Kidney epithelial cell (primary cell): ENCODE data around the gene ARHGAP45. TPM values are rescaled to one million over a fixed set of nuclear protein-coding genes. Genes with fewer than 3 reads are reported as not detected.
A peak's percentile ranks its signal among the peaks of the same experiment; 100 is the strongest.

ENCODE experiments used
- DNase-seq: peaks from one replicate; pipeline ENCODE4 v3.0.0-alpha.2; 2010; ENCODE audit warnings: low read depth
- H3K27me3 ChIP-seq: 2 replicates; pipeline ENCODE4 v1.6.0; 2011; ENCODE audit warnings: low read length; ENCODE audit not compliant: control insufficient read depth, insufficient read depth
- H3K36me3 ChIP-seq: 2 replicates; pipeline ENCODE4 v1.5.1; 2011; ENCODE audit warnings: low read length; ENCODE audit not compliant: control insufficient read depth, insufficient read depth
- H3K4me3 ChIP-seq: 2 replicates; pipeline ENCODE4 v1.5.1; 2011; ENCODE audit warnings: low read depth, mild to moderate bottlenecking, control low read depth, low read length
- total RNA-seq: library from RNA; depleted of rRNA; stranded (reverse); fragments of >200 nt; gene quantifications from 2 replicates; pipeline ENCODE4 v1.2.3, GENCODE V29; 2015
- TF ChIP-seq, protein P1 (sequence below): IDR thresholded peaks from 2 replicates; pipeline ENCODE4 v1.5.1; 2011; ENCODE audit warnings: mild to moderate bottlenecking, moderate library complexity, low read length, control low read depth, inconsistent platforms; ENCODE audit not compliant: insufficient read depth, poor library complexity, severe bottlenecking

The ARHGAP45 gene
- total RNA-seq, 1 donor from 2014 or later = 4.2 TPM

DNA sequence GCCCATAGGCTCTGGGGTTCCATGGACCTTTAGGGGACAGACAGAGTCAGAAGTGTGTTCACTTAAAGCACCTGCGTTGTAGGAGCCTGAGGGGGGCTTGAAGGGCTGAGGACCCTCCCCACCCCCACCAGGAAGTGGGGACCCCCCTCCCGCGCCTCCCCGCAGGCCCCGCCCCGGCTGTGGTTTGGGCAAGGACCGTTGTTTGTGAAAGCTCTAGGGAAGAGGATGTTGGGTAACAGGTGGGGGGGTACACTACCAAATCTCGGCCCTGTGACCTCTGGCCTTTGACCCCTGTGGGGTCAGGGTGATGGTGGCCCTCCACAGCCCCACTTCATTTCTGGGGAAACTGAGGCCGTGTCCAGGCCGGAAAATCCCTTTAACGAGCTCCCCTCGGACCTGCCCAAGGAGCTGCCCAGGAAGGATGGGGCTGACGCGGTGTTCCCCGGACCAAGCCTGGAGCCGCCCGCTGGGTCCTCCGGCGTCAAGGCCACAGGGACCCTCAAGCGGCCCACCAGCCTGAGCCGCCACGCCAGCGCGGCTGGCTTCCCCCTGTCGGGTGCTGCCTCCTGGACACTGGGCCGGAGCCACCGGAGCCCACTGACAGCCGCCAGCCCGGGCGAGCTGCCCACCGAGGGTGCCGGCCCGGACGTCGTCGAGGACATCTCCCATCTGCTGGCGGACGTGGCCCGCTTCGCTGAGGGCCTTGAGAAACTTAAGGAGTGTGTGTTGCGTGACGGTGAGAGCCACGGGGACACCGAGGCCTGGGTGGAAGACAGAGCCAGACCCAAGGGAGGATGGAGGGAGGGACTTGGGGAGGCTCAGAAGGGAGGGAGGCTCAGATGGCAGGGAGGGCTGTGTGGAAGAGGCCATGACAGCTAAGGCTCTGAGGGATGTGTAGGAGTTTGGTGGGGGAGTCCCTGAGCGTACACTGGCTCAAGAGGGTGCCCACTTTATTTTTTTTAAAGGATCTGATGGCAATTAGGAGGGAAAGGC, 1.3 kb downstream of the ARHGAP45 start:
- Histone ChIP-seq H3K36me3 (no peaks in the 10 kb centered on the region), H3K4me3 (no peak overlapping the region), H3K27me3 (peaks cover 47% of the 10 kb centered on the region)
- no peak for DNase-seq
- TF ChIP-seq, protein P1, sequence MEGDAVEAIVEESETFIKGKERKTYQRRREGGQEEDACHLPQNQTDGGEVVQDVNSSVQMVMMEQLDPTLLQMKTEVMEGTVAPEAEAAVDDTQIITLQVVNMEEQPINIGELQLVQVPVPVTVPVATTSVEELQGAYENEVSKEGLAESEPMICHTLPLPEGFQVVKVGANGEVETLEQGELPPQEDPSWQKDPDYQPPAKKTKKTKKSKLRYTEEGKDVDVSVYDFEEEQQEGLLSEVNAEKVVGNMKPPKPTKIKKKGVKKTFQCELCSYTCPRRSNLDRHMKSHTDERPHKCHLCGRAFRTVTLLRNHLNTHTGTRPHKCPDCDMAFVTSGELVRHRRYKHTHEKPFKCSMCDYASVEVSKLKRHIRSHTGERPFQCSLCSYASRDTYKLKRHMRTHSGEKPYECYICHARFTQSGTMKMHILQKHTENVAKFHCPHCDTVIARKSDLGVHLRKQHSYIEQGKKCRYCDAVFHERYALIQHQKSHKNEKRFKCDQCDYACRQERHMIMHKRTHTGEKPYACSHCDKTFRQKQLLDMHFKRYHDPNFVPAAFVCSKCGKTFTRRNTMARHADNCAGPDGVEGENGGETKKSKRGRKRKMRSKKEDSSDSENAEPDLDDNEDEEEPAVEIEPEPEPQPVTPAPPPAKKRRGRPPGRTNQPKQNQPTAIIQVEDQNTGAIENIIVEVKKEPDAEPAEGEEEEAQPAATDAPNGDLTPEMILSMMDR = no peak

DNA sequence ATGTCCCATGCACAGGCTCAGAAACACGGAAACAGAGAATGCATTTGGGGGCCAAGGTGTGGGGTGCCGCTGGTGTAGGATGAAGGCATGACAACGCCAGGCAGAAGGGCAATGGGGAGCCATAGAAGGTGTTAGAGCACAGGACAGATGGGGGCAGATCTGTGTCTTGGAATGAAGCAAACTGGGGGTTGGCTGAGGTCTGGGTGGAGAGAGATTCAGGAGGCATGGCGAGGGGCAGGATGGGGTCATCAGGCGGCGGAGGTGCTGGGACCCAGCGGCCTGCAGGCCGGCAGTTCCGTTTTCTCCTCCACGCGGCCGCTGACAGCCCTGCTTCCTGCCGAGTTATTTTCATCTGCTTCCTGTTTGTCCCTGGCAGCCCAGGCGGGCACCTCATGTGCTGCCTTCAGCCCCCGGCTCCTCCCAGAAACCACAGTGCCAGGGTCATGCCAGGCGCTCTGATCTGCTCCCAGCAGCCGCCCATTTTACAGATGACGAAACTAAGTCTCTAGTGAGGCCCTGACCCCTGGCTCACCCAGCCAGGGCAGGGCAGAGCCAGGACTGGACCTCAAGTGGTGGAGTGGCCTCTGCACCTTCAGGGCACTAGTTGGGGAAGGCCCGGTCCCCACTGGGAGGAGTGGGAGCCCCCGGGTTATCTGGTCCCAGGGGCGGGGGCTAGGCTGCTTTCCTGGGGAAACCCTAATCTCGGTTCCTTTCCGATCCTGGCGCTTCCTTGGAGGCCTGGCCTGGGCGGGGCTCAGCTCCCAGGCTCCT, 2.2 kb downstream of the ARHGAP45 start:
- TF ChIP-seq, protein P1 = no peak
- no peak for DNase-seq
- Histone ChIP-seq H3K4me3 (no peak overlapping the region), H3K36me3 (no peaks in the 10 kb centered on the region), H3K27me3 (peaks cover 39% of the 10 kb centered on the region)

DNA sequence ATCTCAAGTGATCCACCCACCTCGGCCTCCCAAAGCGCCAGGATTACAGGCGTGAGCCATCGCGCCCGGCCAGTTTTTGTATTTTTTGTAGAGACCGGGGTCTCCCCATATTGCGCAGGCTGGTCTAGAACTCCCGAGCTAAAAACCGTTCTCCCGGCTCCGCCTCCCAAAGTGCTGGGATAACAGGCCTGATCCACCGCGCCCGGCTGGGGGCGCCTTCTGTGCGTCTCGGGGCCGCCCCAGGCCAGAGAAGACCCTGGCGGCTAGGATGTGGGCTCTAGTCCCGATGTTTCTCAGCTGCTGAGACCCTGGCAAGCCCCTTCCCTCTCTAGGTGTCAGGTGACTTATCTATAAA, 3.6 kb downstream of the ARHGAP45 start:
- TF ChIP-seq, protein P1 = peak; percentile 35
- Histone ChIP-seq H3K27me3 (peaks cover 36% of the 10 kb centered on the region), H3K36me3 (no peaks in the 10 kb centered on the region), H3K4me3 (no peak overlapping the region)
- DNase-seq = no peak

DNA sequence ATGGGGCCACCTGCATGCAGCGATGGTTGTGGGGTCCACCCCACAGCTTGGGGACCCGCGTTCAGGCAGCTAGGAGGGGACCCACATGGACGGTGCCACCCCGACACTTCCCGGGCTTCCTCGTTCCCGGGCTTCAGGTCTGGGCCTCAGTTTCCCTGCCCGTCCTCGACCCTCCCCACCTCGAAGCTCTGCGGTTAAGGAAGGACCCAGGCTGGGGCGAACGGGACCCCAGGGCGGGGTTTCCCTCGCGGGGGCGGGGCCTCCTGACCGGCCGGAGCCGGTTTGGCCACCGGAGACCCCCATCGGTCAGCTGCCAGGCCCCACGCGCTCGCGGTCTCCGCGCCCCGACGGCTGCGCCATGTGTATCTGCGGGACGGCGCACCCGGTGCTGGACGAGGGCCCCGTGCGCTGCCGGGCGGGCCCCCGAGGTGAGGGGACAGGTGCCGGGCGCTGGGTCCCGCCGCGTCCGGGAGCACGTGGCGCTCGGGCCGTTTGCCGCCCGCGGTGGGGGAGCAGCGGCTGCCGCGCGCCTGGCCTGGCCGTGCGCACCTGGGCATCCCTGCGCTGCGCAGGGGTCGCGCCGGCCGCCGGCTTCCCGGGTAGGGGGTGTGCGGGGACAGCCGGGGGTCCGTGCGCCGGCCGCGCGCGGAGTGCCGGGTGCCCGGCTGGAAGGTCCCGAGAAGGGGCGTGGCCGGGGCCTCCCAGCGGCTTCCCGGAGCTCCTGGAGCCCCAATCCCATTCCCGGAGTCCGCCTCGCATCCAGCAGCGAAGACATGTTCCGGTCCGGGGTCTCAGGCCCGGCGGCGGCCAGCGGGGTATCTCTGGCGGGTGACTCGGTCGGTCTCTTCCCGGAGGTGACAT, 4.2 kb downstream of the ARHGAP45 start:
- Histone ChIP-seq H3K4me3 (no peak overlapping the region), H3K36me3 (no peaks in the 10 kb centered on the region), H3K27me3 (peaks cover 36% of the 10 kb centered on the region)
- TF ChIP-seq, protein P1 = no peak
- DNase-seq = no peak

DNA sequence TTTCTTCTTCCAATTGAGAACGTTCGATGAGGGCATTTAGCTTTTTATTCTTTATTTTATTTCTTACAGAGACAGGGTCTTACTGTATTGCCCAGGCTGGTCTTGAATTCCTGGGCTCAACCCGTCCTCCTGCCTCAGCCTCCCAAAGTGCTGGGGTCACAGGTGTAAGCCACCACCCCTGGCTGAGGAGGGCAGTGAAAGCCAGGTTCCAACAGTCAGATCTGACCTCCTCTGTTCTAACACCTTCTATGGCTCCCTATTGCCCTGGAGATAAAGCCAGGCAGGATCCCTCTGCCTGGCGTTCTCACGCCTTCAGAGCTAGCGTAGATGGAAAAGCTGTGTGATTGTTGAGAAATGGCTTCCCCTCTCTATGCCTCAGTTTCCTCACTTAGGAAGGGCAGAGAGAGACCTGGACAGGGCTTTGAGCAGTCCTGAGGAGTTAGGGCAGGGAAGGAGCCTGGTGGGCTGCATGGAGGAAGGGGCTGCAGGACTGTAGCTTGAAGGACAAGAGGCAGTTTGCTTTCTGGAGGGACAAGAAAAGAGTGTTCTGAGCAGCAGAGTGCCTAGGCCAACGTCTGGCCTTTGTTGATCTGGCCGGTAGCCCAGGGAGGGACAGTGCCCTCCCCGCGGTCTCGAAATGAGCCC, 5.5 kb downstream of the ARHGAP45 start:
- H3K4me3 ChIP-seq = no peak overlapping the region
- no peak for DNase-seq
- TF ChIP-seq, protein P1 = no peak
- H3K36me3 ChIP-seq = no peaks in the 10 kb centered on the region
- peaks cover 28% of the 10 kb centered on the region for H3K27me3 ChIP-seq
